Gastroesophageal sphincter (tissue), 4 donors: ENCODE measurements around the gene WNT7B. TPM values are rescaled to one million over a fixed set of nuclear protein-coding genes. Genes with fewer than 3 reads are reported as not detected.

Source experiments
- ATAC-seq: fragments of 150-250 bp; one replicate; pipeline ENCODE4 v1.9.1; 2016; ENCODE audit warnings: mild to moderate bottlenecking, moderate library complexity
- H3K27ac ChIP-seq, 4 donors: fragments of 200-600 bp; sonication (generic) in 3 of 4; 1 replicate in 3 of 4; 2 replicates in 1 of 4; pipeline ENCODE4 v1.5.1; 2016 to 2019
- H3K27me3 ChIP-seq: fragments of 200-600 bp; sonication (generic); one replicate; pipeline ENCODE4 v1.5.1; 2019
- H3K36me3 ChIP-seq, 2 donors: fragments of 200-600 bp; sonication (generic); one replicate each; pipeline ENCODE4 v1.5.1; 2019; ENCODE audit warnings: control low read depth in 1 of 2
- H3K4me1 ChIP-seq, 3 donors: fragments of 200-600 bp; sonication (generic); 1 replicate in 2 of 3; 2 replicates in 1 of 3; pipeline ENCODE4 v1.5.1; 2016 to 2019; ENCODE audit warnings: control low read depth in 2 of 3
- H3K4me3 ChIP-seq, 2 donors: fragments of 200-600 bp; sonication (generic); one replicate each; pipeline ENCODE4 v1.5.1; 2019; ENCODE audit warnings: mild to moderate bottlenecking in 1 of 2, moderate library complexity in 1 of 2
- H3K9me3 ChIP-seq, 3 donors: fragments of 200-600 bp; sonication (generic); one replicate each; pipeline ENCODE4 v1.5.1; 2017 to 2019; ENCODE audit warnings: control low read depth in 2 of 3
- CTCF ChIP-seq, 4 experiments: fragments of 200-600 bp in 2 of 4; fragments of 450-650 bp in 2 of 4; sonication (generic) in 1 of 4; IDR thresholded peaks; one replicate each; pipeline ENCODE4 v1.5.1; 2017 to 2019; ENCODE audit warnings: antibody characterized with exemption in 4 of 4, mild to moderate bottlenecking in 2 of 4, moderate library complexity in 2 of 4
- EP300 ChIP-seq: sonication (generic); formaldehyde crosslinking; IDR thresholded peaks from one replicate; pipeline ENCODE4 v1.6.1; 2017; ENCODE audit warnings: antibody characterized with exemption, mild to moderate bottlenecking
- POLR2A ChIP-seq, 2 donors: fragments of 450-650 bp; IDR thresholded peaks; one replicate each; pipeline ENCODE4 v1.6.1; 2017; ENCODE audit warnings: antibody characterized with exemption in 2 of 2, mild to moderate bottlenecking in 2 of 2, moderate library complexity in 1 of 2
- POLR2AphosphoS5 ChIP-seq: sonication (generic); formaldehyde crosslinking; IDR thresholded peaks from one replicate; pipeline ENCODE4 v1.6.1; 2017; ENCODE audit warnings: antibody characterized with exemption
- WGBS, 2 donors: methylation state at CpG; one replicate each; pipeline ENCODE4 v1.1.5; 2018; ENCODE audit warnings: low coverage in 1 of 2; 5-methylcytosine and 5-hydroxymethylcytosine counted together
- total RNA-seq, 4 donors: library from RNA; depleted of rRNA; stranded (reverse); fragments of >200 nt; gene quantifications; one replicate each; pipeline ENCODE4 v1.1.0, GENCODE V29; 2016

Gene WNT7B
- total RNA-seq, 4 donors from 2014 or later, result 1.2 TPM; not detected in 3

DNA sequence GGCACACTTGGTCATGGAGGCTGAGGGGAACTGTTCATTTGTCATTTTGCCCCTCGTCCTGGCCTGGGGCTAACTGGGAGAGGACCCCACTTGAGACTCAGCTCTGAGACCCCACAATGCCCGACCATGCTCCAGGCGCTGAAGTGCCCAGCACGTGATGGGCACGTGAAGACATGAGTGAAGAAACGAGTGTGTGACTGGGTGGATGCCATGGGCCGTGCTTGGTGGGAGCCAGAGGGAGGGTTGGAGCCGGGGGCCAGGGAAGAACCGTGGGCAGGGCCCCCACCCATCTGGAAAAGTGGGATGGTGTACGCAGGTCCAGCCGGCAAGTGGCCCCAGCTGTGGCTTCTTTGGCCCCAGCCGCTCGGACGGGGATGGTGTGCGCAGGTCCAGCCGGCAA is 61.1 kb downstream of the WNT7B start:
- H3K36me3 ChIP-seq, result no peaks in the 10 kb centered on the region
- H3K27ac ChIP-seq, result no peak overlapping the region
- peaks cover 24% of the 10 kb centered on the region for H3K27me3 ChIP-seq
- H3K4me3 ChIP-seq, result no peak overlapping the region
- H3K4me1 ChIP-seq, result no peaks in the 10 kb centered on the region
- H3K9me3 ChIP-seq, result peaks cover 0 to 9% (median 0%) of the 10 kb centered on the region in 3 donors
- no peak for ATAC-seq
- WGBS, 2 donors, result no CpG with 5 or more reads among the region's 16 CpGs
- TF ChIP-seq CTCF (IDR thresholded peaks at IDR 0.05), result no peak
- no peak for TF ChIP-seq EP300
- TF ChIP-seq POLR2A (IDR thresholded peaks at IDR 0.05), result no peak
- TF ChIP-seq POLR2AphosphoS5, result no peak

DNA sequence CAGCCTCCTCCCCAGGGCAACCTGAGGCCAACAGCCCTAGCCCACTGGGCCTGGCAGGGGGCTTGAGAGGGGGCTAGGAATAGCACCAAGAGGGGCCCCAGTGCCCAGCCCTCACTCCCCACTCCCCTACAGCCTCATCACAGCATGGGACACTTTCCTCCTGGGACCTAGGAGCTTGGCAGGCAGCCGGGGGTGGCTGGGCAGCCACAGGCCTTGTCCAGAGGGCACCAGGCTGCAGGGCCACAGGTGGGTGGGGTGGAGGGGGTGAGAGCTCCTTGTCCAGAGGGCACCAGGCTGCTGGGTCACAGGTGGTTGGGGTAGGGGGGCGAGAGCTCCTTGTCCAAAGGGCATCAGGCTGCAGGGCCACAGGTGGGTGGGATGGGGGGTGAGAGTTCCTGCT is 61.8 kb downstream of the WNT7B start:
- H3K27ac ChIP-seq, result no peak overlapping the region
- no peaks in the 10 kb centered on the region for H3K36me3 ChIP-seq
- peaks cover 0 to 9% (median 0%) of the 10 kb centered on the region in 3 donors for H3K9me3 ChIP-seq
- no CpG with 5 or more reads among the region's 2 CpGs for WGBS, 2 donors
- H3K4me3 ChIP-seq, result no peak overlapping the region
- H3K4me1 ChIP-seq, result no peaks in the 10 kb centered on the region
- no peak for ATAC-seq
- H3K27me3 ChIP-seq, result peaks cover 24% of the 10 kb centered on the region
- TF ChIP-seq POLR2A (IDR thresholded peaks at IDR 0.05) (no peak), CTCF (IDR thresholded peaks at IDR 0.05) (no peak), POLR2AphosphoS5 (no peak), EP300 (no peak)

- Histone ChIP-seq H3K9me3 (peaks cover 0 to 9% (median 0%) of the 10 kb centered on the region in 3 donors), H3K4me1 (no peaks in the 10 kb centered on the region), H3K4me3 (no peak overlapping the region), H3K27ac (no peak overlapping the region), H3K27me3 (peaks cover 17% of the 10 kb centered on the region), H3K36me3 (no peaks in the 10 kb centered on the region)
- no CpG with 5 or more reads among the region's 2 CpGs for WGBS, 2 donors
- no peak for ATAC-seq
- TF ChIP-seq EP300 (no peak), POLR2AphosphoS5 (no peak), POLR2A (IDR thresholded peaks at IDR 0.05) (no peak), CTCF (IDR thresholded peaks at IDR 0.05) (no peak)
Measured at GRCh38 chr22:45914309-45914708, 62.7 kb downstream of the WNT7B start.

- 29% methylated on average over 1 of the region's 6 CpGs; no CpG with 5 or more reads in 1 of the 2 donors for WGBS, 2 donors
- no peak for ATAC-seq
- Histone ChIP-seq H3K27me3 (peaks cover 11% of the 10 kb centered on the region), H3K36me3 (no peaks in the 10 kb centered on the region), H3K4me3 (no peak overlapping the region), H3K4me1 (no peaks in the 10 kb centered on the region), H3K9me3 (peaks cover 0 to 9% (median 0%) of the 10 kb centered on the region in 3 donors), H3K27ac (no peak overlapping the region)
- TF ChIP-seq CTCF (IDR thresholded peaks at IDR 0.05) (no peak), POLR2AphosphoS5 (no peak), POLR2A (IDR thresholded peaks at IDR 0.05) (no peak), EP300 (no peak)
Measured at GRCh38 chr22:45912910-45913309, 64.1 kb downstream of the WNT7B start.

- ATAC-seq, result no peak
- Histone ChIP-seq H3K4me1 (no peaks in the 10 kb centered on the region), H3K4me3 (no peak overlapping the region), H3K27ac (no peak overlapping the region), H3K36me3 (no peaks in the 10 kb centered on the region), H3K9me3 (peaks cover 0 to 9% (median 0%) of the 10 kb centered on the region in 3 donors), H3K27me3 (peaks cover 22% of the 10 kb centered on the region)
- TF ChIP-seq EP300 (no peak), POLR2AphosphoS5 (no peak), CTCF (IDR thresholded peaks at IDR 0.05) (no peak)
- 47 to 61% methylated on average over 3 to 5 of the region's 27 CpGs for WGBS, 2 donors
Measured at GRCh38 chr22:45911601-45912271, 65.2 kb downstream of the WNT7B start.
